Measurements from ENCODE around the gene VAPB.

- TF ChIP-seq POLR2AphosphoS5 (IDR thresholded peaks at IDR 0.05): no peak
- TF ChIP-seq TAF1 (IDR thresholded peaks at IDR 0.05; ENCODE audit: low read depth): no peak
- no peak for TF ChIP-seq CTCF (IDR thresholded peaks at IDR 0.05; ENCODE audit: poor library complexity, severe bottlenecking)
- TF ChIP-seq EP300 (conservative IDR thresholded peaks at IDR 0.05; ENCODE audit: poor library complexity, severe bottlenecking): no peak
- TF ChIP-seq, protein P1, sequence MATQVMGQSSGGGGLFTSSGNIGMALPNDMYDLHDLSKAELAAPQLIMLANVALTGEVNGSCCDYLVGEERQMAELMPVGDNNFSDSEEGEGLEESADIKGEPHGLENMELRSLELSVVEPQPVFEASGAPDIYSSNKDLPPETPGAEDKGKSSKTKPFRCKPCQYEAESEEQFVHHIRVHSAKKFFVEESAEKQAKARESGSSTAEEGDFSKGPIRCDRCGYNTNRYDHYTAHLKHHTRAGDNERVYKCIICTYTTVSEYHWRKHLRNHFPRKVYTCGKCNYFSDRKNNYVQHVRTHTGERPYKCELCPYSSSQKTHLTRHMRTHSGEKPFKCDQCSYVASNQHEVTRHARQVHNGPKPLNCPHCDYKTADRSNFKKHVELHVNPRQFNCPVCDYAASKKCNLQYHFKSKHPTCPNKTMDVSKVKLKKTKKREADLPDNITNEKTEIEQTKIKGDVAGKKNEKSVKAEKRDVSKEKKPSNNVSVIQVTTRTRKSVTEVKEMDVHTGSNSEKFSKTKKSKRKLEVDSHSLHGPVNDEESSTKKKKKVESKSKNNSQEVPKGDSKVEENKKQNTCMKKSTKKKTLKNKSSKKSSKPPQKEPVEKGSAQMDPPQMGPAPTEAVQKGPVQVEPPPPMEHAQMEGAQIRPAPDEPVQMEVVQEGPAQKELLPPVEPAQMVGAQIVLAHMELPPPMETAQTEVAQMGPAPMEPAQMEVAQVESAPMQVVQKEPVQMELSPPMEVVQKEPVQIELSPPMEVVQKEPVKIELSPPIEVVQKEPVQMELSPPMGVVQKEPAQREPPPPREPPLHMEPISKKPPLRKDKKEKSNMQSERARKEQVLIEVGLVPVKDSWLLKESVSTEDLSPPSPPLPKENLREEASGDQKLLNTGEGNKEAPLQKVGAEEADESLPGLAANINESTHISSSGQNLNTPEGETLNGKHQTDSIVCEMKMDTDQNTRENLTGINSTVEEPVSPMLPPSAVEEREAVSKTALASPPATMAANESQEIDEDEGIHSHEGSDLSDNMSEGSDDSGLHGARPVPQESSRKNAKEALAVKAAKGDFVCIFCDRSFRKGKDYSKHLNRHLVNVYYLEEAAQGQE (IDR thresholded peaks at IDR 0.05; ENCODE audit: borderline replicate concordance): no peak
- no peak for TF ChIP-seq EZH2 (IDR thresholded peaks at IDR 0.05; ENCODE audit: borderline replicate concordance, insufficient read depth, low read length, poor library complexity, severe bottlenecking)
- no peak for TF ChIP-seq RAD21 (conservative IDR thresholded peaks at IDR 0.05)
- TF ChIP-seq MXI1 (conservative IDR thresholded peaks at IDR 0.05; ENCODE audit: poor library complexity, severe bottlenecking): no peak
- TF ChIP-seq SMC3 (conservative IDR thresholded peaks at IDR 0.05; ENCODE audit: poor library complexity): no peak
These were observed 46.7 kb upstream of the VAPB start for GRCh38 chr20:58342104-58342945.

Measured in neural cell (in vitro differentiated cells).